ENCODE measurements around the gene LLGL1. TPM values are rescaled to one million over a fixed set of nuclear protein-coding genes. Genes with fewer than 3 reads are reported as not detected.

The LLGL1 gene
- total RNA-seq, 1 donor from 2014 or later: 57.2 TPM

GRCh38 chr17:18233803-18234518 is 8.5 kb downstream of the LLGL1 start:
- peaks cover 25% of the 10 kb centered on the region for H3K36me3 Mint-ChIP-seq (ENCODE audit: low read depth, unreplicated experiment)
- H3K27me3 Mint-ChIP-seq (ENCODE audit: unreplicated experiment): peaks cover 5% of the 10 kb centered on the region
- DNase-seq (ENCODE audit: low spot score): no peak
- no peak overlapping the region for H3K4me3 Mint-ChIP-seq (ENCODE audit: unreplicated experiment)
- no peaks in the 10 kb centered on the region for H3K4me1 Mint-ChIP-seq (ENCODE audit: unreplicated experiment)
- no peak overlapping the region for H3K27ac Mint-ChIP-seq (ENCODE audit: unreplicated experiment)
- TF ChIP-seq, protein P1, sequence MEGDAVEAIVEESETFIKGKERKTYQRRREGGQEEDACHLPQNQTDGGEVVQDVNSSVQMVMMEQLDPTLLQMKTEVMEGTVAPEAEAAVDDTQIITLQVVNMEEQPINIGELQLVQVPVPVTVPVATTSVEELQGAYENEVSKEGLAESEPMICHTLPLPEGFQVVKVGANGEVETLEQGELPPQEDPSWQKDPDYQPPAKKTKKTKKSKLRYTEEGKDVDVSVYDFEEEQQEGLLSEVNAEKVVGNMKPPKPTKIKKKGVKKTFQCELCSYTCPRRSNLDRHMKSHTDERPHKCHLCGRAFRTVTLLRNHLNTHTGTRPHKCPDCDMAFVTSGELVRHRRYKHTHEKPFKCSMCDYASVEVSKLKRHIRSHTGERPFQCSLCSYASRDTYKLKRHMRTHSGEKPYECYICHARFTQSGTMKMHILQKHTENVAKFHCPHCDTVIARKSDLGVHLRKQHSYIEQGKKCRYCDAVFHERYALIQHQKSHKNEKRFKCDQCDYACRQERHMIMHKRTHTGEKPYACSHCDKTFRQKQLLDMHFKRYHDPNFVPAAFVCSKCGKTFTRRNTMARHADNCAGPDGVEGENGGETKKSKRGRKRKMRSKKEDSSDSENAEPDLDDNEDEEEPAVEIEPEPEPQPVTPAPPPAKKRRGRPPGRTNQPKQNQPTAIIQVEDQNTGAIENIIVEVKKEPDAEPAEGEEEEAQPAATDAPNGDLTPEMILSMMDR (IDR thresholded peaks at IDR 0.05; ENCODE audit: unreplicated experiment): no peak
- H3K9me3 Mint-ChIP-seq (ENCODE audit: unreplicated experiment): no peaks in the 10 kb centered on the region

DNA sequence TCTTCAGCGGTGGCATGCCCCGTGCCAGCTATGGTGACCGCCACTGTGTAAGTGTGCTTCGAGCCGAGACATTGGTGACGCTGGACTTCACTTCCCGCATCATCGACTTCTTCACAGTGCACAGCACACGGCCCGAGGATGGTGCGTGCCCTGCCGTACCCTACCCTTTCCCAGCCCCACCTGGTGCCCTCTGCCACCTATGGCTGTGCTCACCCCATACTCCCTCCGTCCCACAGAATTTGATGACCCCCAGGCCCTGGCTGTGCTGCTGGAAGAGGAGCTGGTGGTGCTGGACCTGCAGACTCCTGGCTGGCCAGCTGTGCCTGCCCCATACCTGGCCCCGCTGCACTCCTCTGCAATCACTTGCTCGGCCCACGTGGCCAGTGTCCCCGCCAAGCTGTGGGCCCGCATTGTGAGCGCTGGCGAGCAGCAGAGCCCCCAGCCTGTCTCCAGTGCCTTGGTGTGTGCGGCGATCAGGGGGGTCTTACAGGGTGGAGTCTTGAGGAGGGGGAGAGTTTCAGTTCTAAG is 9.5 kb downstream of the LLGL1 start:
- peaks cover 32% of the 10 kb centered on the region for H3K36me3 Mint-ChIP-seq (ENCODE audit: low read depth, unreplicated experiment)
- TF ChIP-seq, protein P1 (IDR thresholded peaks at IDR 0.05; ENCODE audit: unreplicated experiment): no peak
- no peaks in the 10 kb centered on the region for H3K9me3 Mint-ChIP-seq (ENCODE audit: unreplicated experiment)
- H3K4me1 Mint-ChIP-seq (ENCODE audit: unreplicated experiment): no peaks in the 10 kb centered on the region
- DNase-seq (ENCODE audit: low spot score): no peak
- peaks cover 7% of the 10 kb centered on the region for H3K27me3 Mint-ChIP-seq (ENCODE audit: unreplicated experiment)
- H3K27ac Mint-ChIP-seq (ENCODE audit: unreplicated experiment): no peak overlapping the region
- no peak overlapping the region for H3K4me3 Mint-ChIP-seq (ENCODE audit: unreplicated experiment)

GRCh38 chr17:18235743-18236256 is 10.4 kb downstream of the LLGL1 start:
- Mint-ChIP-seq H3K4me1 (ENCODE audit: unreplicated experiment) (no peaks in the 10 kb centered on the region), H3K36me3 (ENCODE audit: low read depth, unreplicated experiment) (peaks cover 32% of the 10 kb centered on the region), H3K4me3 (ENCODE audit: unreplicated experiment) (peak overlapping the region; percentile 31), H3K27me3 (ENCODE audit: unreplicated experiment) (peaks cover 10% of the 10 kb centered on the region), H3K27ac (ENCODE audit: unreplicated experiment) (no peak overlapping the region), H3K9me3 (ENCODE audit: unreplicated experiment) (no peaks in the 10 kb centered on the region)
- no peak for DNase-seq (ENCODE audit: low spot score)
- TF ChIP-seq, protein P1 (IDR thresholded peaks at IDR 0.05; ENCODE audit: unreplicated experiment): no peak

- TF ChIP-seq, protein P1 (IDR thresholded peaks at IDR 0.05; ENCODE audit: unreplicated experiment): no peak
- H3K27me3 Mint-ChIP-seq (ENCODE audit: unreplicated experiment): peaks cover 10% of the 10 kb centered on the region
- no peak for DNase-seq (ENCODE audit: low spot score)
- H3K9me3 Mint-ChIP-seq (ENCODE audit: unreplicated experiment): no peaks in the 10 kb centered on the region
- no peaks in the 10 kb centered on the region for H3K4me1 Mint-ChIP-seq (ENCODE audit: unreplicated experiment)
- H3K27ac Mint-ChIP-seq (ENCODE audit: unreplicated experiment): no peak overlapping the region
- peak overlapping the region; percentile 31 for H3K4me3 Mint-ChIP-seq (ENCODE audit: unreplicated experiment)
- H3K36me3 Mint-ChIP-seq (ENCODE audit: low read depth, unreplicated experiment): peaks cover 32% of the 10 kb centered on the region
Observed at GRCh38 chr17:18236494-18236893, 11.1 kb downstream of the LLGL1 start.

DNA sequence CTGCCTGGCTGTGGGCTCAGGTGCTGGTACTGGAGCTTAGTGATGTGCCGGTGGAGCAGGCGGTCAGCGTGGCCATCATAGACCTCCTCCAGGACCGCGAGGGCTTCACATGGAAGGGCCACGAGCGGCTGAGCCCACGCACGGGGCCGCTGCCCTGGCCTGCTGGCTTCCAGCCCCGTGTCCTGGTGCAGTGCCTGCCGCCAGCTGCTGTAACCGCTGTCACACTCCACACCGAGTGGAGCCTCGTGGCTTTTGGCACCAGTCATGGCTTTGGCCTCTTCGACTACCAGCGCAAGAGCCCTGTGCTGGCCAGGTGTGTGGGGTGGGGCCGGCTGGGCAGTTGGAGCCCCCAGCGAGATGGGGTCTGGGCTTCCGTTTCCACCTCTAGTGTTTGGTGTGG is 12.0 kb downstream of the LLGL1 start:
- no peaks in the 10 kb centered on the region for H3K9me3 Mint-ChIP-seq (ENCODE audit: unreplicated experiment)
- TF ChIP-seq, protein P1 (IDR thresholded peaks at IDR 0.05; ENCODE audit: unreplicated experiment): no peak
- H3K27me3 Mint-ChIP-seq (ENCODE audit: unreplicated experiment): peaks cover 10% of the 10 kb centered on the region
- DNase-seq (ENCODE audit: low spot score): no peak
- peaks cover 32% of the 10 kb centered on the region for H3K36me3 Mint-ChIP-seq (ENCODE audit: low read depth, unreplicated experiment)
- no peaks in the 10 kb centered on the region for H3K4me1 Mint-ChIP-seq (ENCODE audit: unreplicated experiment)
- H3K27ac Mint-ChIP-seq (ENCODE audit: unreplicated experiment): no peak overlapping the region
- H3K4me3 Mint-ChIP-seq (ENCODE audit: unreplicated experiment): no peak overlapping the region
